Testis (tissue), 2 donors: ENCODE results near the gene SLC36A4.
"Not testable (repeated sequence)": the region's sequence is repeated elsewhere in the genome, so short reads cannot be mapped to it uniquely, and the experiment has no call there.

Source experiments
- POLR2A ChIP-seq: fragments of 450-650 bp; IDR thresholded peaks from one replicate; pipeline ENCODE4 v1.6.1; 2017; ENCODE audit warnings: antibody characterized with exemption, mild to moderate bottlenecking, moderate library complexity
- TF ChIP-seq, protein P1 (sequence below), 3 experiments: fragments of 450-650 bp in 2 of 3; fragments of 200-600 bp in 1 of 3; sonication (generic) in 1 of 3; IDR thresholded peaks; one replicate each; pipeline ENCODE4 v1.5.1; 2016 to 2019; ENCODE audit warnings: antibody characterized with exemption in 3 of 3, mild to moderate bottlenecking in 2 of 3, moderate library complexity in 1 of 3

DNA sequence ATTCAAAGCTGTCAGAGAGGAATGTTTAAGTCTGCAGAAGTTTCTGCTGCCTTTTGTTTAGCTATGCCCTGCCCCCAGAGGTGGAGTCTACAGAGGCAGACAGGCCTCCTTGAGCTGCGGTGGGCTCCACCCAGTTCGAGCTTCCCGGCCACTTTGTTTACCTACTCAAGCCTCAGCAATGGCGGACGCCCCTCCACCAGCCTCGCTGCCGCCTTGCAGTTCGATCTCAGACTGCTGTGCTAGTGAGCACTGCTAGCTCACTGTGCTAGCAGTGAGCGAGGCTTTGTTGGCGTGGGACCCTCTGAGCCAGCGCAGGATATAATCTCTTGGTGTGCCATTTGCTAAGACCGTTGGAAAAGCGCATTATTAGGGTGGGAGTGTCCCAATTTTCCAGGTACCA, 19.9 kb downstream of the SLC36A4 start:
- TF ChIP-seq POLR2A: not testable (repeated sequence)
- TF ChIP-seq, protein P1, sequence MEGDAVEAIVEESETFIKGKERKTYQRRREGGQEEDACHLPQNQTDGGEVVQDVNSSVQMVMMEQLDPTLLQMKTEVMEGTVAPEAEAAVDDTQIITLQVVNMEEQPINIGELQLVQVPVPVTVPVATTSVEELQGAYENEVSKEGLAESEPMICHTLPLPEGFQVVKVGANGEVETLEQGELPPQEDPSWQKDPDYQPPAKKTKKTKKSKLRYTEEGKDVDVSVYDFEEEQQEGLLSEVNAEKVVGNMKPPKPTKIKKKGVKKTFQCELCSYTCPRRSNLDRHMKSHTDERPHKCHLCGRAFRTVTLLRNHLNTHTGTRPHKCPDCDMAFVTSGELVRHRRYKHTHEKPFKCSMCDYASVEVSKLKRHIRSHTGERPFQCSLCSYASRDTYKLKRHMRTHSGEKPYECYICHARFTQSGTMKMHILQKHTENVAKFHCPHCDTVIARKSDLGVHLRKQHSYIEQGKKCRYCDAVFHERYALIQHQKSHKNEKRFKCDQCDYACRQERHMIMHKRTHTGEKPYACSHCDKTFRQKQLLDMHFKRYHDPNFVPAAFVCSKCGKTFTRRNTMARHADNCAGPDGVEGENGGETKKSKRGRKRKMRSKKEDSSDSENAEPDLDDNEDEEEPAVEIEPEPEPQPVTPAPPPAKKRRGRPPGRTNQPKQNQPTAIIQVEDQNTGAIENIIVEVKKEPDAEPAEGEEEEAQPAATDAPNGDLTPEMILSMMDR (IDR thresholded peaks at IDR 0.05): not testable (repeated sequence)
